ENCODE measurements around the gene CDH4.

- TF ChIP-seq POLR2A (IDR thresholded peaks at IDR 0.05; ENCODE audit: low read depth, low read length), result no peak
- TF ChIP-seq, protein P1, sequence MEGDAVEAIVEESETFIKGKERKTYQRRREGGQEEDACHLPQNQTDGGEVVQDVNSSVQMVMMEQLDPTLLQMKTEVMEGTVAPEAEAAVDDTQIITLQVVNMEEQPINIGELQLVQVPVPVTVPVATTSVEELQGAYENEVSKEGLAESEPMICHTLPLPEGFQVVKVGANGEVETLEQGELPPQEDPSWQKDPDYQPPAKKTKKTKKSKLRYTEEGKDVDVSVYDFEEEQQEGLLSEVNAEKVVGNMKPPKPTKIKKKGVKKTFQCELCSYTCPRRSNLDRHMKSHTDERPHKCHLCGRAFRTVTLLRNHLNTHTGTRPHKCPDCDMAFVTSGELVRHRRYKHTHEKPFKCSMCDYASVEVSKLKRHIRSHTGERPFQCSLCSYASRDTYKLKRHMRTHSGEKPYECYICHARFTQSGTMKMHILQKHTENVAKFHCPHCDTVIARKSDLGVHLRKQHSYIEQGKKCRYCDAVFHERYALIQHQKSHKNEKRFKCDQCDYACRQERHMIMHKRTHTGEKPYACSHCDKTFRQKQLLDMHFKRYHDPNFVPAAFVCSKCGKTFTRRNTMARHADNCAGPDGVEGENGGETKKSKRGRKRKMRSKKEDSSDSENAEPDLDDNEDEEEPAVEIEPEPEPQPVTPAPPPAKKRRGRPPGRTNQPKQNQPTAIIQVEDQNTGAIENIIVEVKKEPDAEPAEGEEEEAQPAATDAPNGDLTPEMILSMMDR (conservative IDR thresholded peaks at IDR 0.05; ENCODE audit: low read depth, low read length), result no peak
- no peak for TF ChIP-seq RAD21 (IDR thresholded peaks at IDR 0.05; ENCODE audit: low read length)
- TF ChIP-seq SMC3 (IDR thresholded peaks at IDR 0.05; ENCODE audit: low read depth, low read length), result no peak
- no peak for TF ChIP-seq RFX5 (IDR thresholded peaks at IDR 0.05; ENCODE audit: low read depth, low read length)
- no peak for TF ChIP-seq MAFK (IDR thresholded peaks at IDR 0.05; ENCODE audit: low read depth, low read length)
- no peak for TF ChIP-seq MXI1 (IDR thresholded peaks at IDR 0.05; ENCODE audit: borderline replicate concordance, low read depth, low read length)
- TF ChIP-seq BHLHE40 (IDR thresholded peaks at IDR 0.05; ENCODE audit: low read depth, low read length), result no peak
- TF ChIP-seq, protein P2, sequence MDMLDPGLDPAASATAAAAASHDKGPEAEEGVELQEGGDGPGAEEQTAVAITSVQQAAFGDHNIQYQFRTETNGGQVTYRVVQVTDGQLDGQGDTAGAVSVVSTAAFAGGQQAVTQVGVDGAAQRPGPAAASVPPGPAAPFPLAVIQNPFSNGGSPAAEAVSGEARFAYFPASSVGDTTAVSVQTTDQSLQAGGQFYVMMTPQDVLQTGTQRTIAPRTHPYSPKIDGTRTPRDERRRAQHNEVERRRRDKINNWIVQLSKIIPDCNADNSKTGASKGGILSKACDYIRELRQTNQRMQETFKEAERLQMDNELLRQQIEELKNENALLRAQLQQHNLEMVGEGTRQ (IDR thresholded peaks at IDR 0.05; ENCODE audit: low read depth, low read length), result no peak
- no peak for TF ChIP-seq MAZ (IDR thresholded peaks at IDR 0.05; ENCODE audit: borderline replicate concordance, low read depth, low read length)
- no peak for TF ChIP-seq CHD1 (IDR thresholded peaks at IDR 0.05; ENCODE audit: low read depth, low read length)
These were observed 223.7 kb downstream of the CDH4 start for GRCh38 chr20:61475729-61476128.

Data from IMR-90 (cell line).